HT-29 (cell line): ENCODE data around the gene UBXN1. TPM values are rescaled to one million over a fixed set of nuclear protein-coding genes. Genes with fewer than 3 reads are reported as not detected.

Experiments used
- DNase-seq: peaks from one replicate; pipeline ENCODE4 v3.0.0-alpha.2; 2015; ENCODE audit warnings: low spot score
- small RNA-seq: library from RNA; depleted of rRNA; stranded (forward); fragments of <200 nt; gene quantifications from one replicate; pipeline ENCODE3, GENCODE V24; 2014
- total RNA-seq: library from RNA; depleted of rRNA; stranded (reverse); fragments of >200 nt; shearing (Covaris generic); gene quantifications from 2 replicates; pipeline ENCODE4 v1.2.3, GENCODE V29; 2014; rRNA removed

The UBXN1 gene
- total RNA-seq, 1 experiment from 2014 or later = 247 TPM

DNA sequence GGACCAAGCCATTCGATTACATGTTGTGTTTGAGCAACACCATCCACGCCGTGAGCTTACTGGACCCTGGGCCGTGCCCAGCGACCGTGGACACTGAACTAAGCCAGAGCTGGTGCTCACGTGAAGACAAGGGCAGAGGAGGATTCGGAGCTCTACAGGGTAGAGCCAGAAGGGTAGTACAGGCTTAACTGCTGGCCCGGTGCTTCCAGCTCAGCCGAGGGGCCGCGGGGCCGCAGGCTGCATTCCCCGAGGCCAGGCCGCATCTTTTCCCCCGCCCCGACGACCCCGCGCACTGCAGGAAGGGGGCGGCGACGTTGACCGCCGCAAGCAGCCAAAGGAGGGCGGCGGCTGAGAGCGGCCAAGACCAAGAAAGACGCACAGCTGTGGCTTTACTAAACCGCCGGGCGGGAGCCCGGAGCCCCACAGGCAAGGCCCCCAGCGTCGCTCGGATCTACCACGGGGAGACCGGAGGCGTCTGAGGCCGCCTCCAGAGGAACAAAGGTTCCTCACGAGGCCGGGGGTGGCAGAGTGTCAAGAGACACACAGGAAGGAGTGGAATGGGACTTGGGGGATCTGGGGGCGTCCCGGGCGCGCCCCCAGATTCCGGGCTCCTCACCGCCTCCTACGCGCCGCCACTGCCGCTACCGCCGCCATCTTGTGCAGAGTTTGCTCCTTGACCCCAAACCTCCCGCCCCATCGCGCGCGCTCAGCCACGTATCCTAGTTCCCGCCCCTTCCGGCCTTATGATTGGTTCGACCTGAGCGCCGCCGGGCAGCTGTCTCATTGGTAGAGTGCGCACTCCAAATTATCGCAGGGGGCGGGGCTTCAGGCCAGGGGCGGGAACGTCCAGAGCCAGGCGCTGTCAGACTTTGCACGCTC is 32.7 kb downstream of the UBXN1 start, which contains the start of gene GANAB:
Gene GANAB (minus strand): TSS at position 668 of the 879 bp plus-strand sequence. CDS start 14 bp downstream, at position 654.
- peak; percentile 100 for DNase-seq

DNA sequence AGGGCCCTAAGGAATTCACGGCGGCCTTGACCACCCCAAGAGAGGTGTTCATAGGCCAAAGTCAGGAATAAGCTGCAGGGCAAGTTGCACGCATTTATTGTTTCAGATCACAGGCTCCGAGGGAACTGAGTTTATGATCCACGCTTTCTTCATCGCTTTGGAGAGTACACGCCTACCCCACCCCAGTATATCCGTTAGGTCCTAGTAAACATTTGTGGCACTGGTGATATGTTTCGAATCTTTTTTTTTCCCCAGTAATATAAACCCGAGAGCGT is 33.3 kb downstream of the UBXN1 start:
- no peak for DNase-seq

DNA sequence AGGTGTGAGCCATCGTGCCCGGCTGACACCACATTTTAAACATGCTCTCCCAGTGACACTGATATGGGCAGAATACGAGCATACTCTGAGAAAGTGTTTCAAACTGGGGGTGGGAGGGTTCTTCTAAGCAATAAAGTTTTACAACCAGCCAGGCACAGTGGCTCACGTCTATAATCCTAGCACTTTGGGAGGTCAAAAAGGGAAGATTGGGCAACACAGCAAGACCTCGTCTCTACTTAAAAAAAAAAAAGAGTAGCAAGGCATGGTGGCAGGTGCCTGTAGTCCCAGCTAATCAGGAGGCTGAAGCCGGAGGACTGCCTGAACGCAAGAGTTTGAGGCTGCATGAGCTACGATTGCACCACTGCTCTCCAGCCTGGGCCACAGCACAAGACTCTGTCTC is 34.7 kb downstream of the UBXN1 start:
- DNase-seq = no peak

DNA sequence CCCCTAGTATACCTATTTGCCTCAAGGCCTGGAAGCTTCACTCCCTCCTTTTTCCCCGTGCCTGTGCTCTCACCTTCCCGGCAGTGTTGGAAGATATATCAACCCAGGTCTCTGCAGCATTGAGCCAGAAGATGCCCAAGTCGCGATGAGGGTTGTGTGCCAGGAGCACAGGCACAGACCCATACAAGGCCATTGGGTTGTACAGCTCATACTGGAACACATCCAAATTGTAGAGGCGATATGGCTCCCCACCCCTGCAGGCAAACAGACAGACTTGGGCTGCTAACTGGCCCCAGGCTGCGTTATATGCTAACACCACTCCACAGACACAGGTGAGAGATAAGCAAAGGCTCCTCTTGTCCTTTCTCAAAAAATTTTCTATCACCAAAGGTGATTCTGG is 46.4 kb downstream of the UBXN1 start:
- DNase-seq = no peak

DNA sequence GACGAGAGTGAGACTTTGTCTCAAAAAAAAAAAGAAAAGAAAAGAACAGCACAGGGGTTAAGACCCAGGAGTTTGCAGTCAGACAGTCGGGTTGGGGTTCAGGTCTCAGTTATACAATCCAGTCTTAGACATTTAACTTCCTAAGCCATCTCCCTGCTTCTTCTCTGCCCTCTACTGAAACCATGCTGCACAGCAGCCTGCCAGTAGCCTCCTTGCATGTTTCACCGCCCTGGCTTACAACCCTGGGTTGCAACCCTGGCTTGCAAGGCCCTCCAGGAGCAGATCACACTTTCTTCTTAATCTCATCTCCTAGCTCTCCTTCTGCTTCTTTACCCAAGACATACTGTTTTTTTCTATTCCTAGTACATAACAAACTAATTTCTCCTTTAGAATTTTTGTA is 51.2 kb downstream of the UBXN1 start:
- DNase-seq = peak; percentile 32

Small RNA genes lying within 50 kb of the gene (small RNA-seq; reads per million reads assigned to genes)
- gene SNORA57 = not detected

Other genes starting within 250 kb of the UBXN1 start
- gene AHNAK, start 132.3 kb downstream of the UBXN1 start, total RNA-seq = 281 and 282 TPM in 2 replicates
- 1,888 and 1,945 TPM in 2 replicates for gene EEF1G, start 105.2 kb downstream of the UBXN1 start, total RNA-seq
- 19.3 and 25.1 TPM in 2 replicates for gene TUT1, start 87.5 kb downstream of the UBXN1 start, total RNA-seq
- gene MTA2, start 77.2 kb downstream of the UBXN1 start, total RNA-seq = 223 and 229 TPM in 2 replicates
- gene EML3, start 66.3 kb downstream of the UBXN1 start, total RNA-seq = 72.3 and 72.5 TPM in 2 replicates
- 10.9 and 13.6 TPM in 2 replicates for gene ROM1, start 65.8 kb downstream of the UBXN1 start, total RNA-seq
- 63.1 and 82.8 TPM in 2 replicates for gene B3GAT3, start 57.1 kb downstream of the UBXN1 start, total RNA-seq
- gene GANAB, start 32.5 kb downstream of the UBXN1 start, total RNA-seq = 257 and 314 TPM in 2 replicates
- gene INTS5, start 25.8 kb downstream of the UBXN1 start, total RNA-seq = 44.6 and 47.4 TPM in 2 replicates
- gene C11orf98, start 13.9 kb downstream of the UBXN1 start, total RNA-seq = 272 and 322 TPM in 2 replicates
- gene CSKMT, start 13.8 kb downstream of the UBXN1 start, total RNA-seq = 24.5 and 25.2 TPM in 2 replicates
- gene UQCC3, start 7.4 kb downstream of the UBXN1 start, total RNA-seq = 124 and 141 TPM in 2 replicates
- 11.3 and 13.3 TPM in 2 replicates for gene LBHD1, start 6.8 kb downstream of the UBXN1 start, total RNA-seq
- gene LRRN4CL, start 10.5 kb upstream of the UBXN1 start, total RNA-seq = 0.50 TPM in 1 of 2 replicates, not detected in the other
- gene BSCL2, start 28.4 kb upstream of the UBXN1 start, total RNA-seq = 147 and 161 TPM in 2 replicates
- not detected in 2 replicates for gene GNG3, start 28.6 kb upstream of the UBXN1 start, total RNA-seq
- gene HNRNPUL2, start 48.4 kb upstream of the UBXN1 start, total RNA-seq = 12.2 and 12.3 TPM in 2 replicates
- gene TTC9C, start 49.4 kb upstream of the UBXN1 start, total RNA-seq = 32.4 and 45.5 TPM in 2 replicates
- 10.6 and 13.1 TPM in 2 replicates for gene ZBTB3, start 75.1 kb upstream of the UBXN1 start, total RNA-seq
- gene POLR2G, start 82.5 kb upstream of the UBXN1 start, total RNA-seq = 138 and 141 TPM in 2 replicates
- 57.9 and 71.7 TPM in 2 replicates for gene TAF6L, start 92.3 kb upstream of the UBXN1 start, total RNA-seq
- 87.6 and 114 TPM in 2 replicates for gene TMEM179B, start 108.3 kb upstream of the UBXN1 start, total RNA-seq
- gene TMEM223, start 112.9 kb upstream of the UBXN1 start, total RNA-seq = 77.3 and 79.3 TPM in 2 replicates
- gene NXF1, start 126.4 kb upstream of the UBXN1 start, total RNA-seq = 24.4 and 31.7 TPM in 2 replicates
- 64.6 and 80.6 TPM in 2 replicates for gene STX5, start 153.0 kb upstream of the UBXN1 start, total RNA-seq
- 0.61 TPM in 1 of 2 replicates, not detected in the other for gene TEX54, start 153.8 kb upstream of the UBXN1 start, total RNA-seq
- gene WDR74, start 160.5 kb upstream of the UBXN1 start, total RNA-seq = 183 and 191 TPM in 2 replicates
- gene SLC3A2, start 201.8 kb upstream of the UBXN1 start, total RNA-seq = 418 and 438 TPM in 2 replicates
- 0.18 TPM in 1 of 2 replicates, not detected in the other for gene CHRM1, start 242.3 kb upstream of the UBXN1 start, total RNA-seq